IMR-90 (cell line): ENCODE measurements around the gene VAT1.

Experiments used
- CTCF ChIP-seq: conservative IDR thresholded peaks from 2 replicates; pipeline ENCODE4 v1.5.1; 2012; ENCODE audit warnings: mild to moderate bottlenecking, low read depth, low read length, improper control_type of control experiment
- ELK1 ChIP-seq: fragments of 150-350 bp; IDR thresholded peaks from 2 replicates; pipeline ENCODE4 v1.6.1; 2016; ENCODE audit warnings: low read depth, mild to moderate bottlenecking, low read length, moderate library complexity, borderline replicate concordance
- MAFK ChIP-seq: IDR thresholded peaks from 2 replicates; pipeline ENCODE4 v1.6.1; 2012; ENCODE audit warnings: low read depth, low read length, improper control_type of control experiment
- POLR2A ChIP-seq: IDR thresholded peaks from 2 replicates; pipeline ENCODE4 v1.6.1; 2012; ENCODE audit warnings: mild to moderate bottlenecking, low read depth, low read length
- RAD21 ChIP-seq: IDR thresholded peaks from 2 replicates; pipeline ENCODE4 v1.6.1; 2012; ENCODE audit warnings: low read length, improper control_type of control experiment
- RFX5 ChIP-seq: IDR thresholded peaks from 2 replicates; pipeline ENCODE4 v1.8.0; 2012; ENCODE audit warnings: low read depth, mild to moderate bottlenecking, low read length, moderate library complexity

- no peak for TF ChIP-seq RFX5
- no peak for TF ChIP-seq MAFK
- TF ChIP-seq CTCF, result no peak
- TF ChIP-seq POLR2A, result no peak
- no peak for TF ChIP-seq ELK1
- no peak for TF ChIP-seq RAD21
Observed at GRCh38 chr17:42992872-42993271, 29.3 kb downstream of the VAT1 start.
